A549 (cell line): ENCODE measurements around the gene LPAR1. TPM values are rescaled to one million over a fixed set of nuclear protein-coding genes. Genes with fewer than 3 reads are reported as not detected.

Experiments used
- ATAC-seq, 2 experiments: fragments of 200-7000 bp in 1 of 2; fragments of >200 bp in 1 of 2; cut with Nextera tagmentation in 1 of 2; cut with Tn5 transposase in 1 of 2; 3 replicates each; pipeline versions ENCODE4 v1.8.0 to v1.9.1; 2018 to 2020; ENCODE audit warnings: mild to moderate bottlenecking in 1 of 2, moderate library complexity in 1 of 2
- CTCF ChIA-PET: fragments of 300-600 bp; sonication (Branson Sonifier 250); formaldehyde crosslinking; extraction: SDS; loops from one replicate; lab custom pipeline; 2021; ENCODE audit warnings: antibody characterized with exemption, inconsistent platforms; lab: Yijun Ruan, JAX
- POLR2A ChIA-PET: fragments of 350-600 bp; formaldehyde crosslinking; extraction: SDS; loops from one replicate; lab custom pipeline; 2021; ENCODE audit warnings: antibody characterized with exemption, inconsistent platforms; lab: Yijun Ruan, JAX
- DNase-seq, 2 experiments: peaks; one replicate each; pipeline versions ENCODE4 v3.0.0 to v3.0.0-alpha.2; 2011 to 2016; ENCODE audit warnings: low read depth in 1 of 2, low spot score in 1 of 2
- FAIRE-seq: peaks from 2 replicates; lab custom pipeline; 2011; peaks lifted over from hg19 to GRCh38; lab: Jason Lieb, UNC
- H3K27ac ChIP-seq, 2 experiments: fragments of >200 bp; sonication (Bioruptor Twin); formaldehyde crosslinking; 3 replicates each; pipeline ENCODE4 v1.5.1; 2016 to 2017
- H3K4me1 ChIP-seq: fragments of >200 bp; sonication (Bioruptor Twin); formaldehyde crosslinking; 3 replicates; pipeline ENCODE4 v1.6.1; 2016
- H3K4me2 ChIP-seq: fragments of >200 bp; sonication (Bioruptor Twin); formaldehyde crosslinking; 3 replicates; pipeline ENCODE4 v1.6.1; 2016
- H3K4me3 ChIP-seq: fragments of >200 bp; sonication (Bioruptor Twin); formaldehyde crosslinking; 3 replicates; pipeline ENCODE4 v1.5.1; 2016
- H3K9me3 ChIP-seq: fragments of >200 bp; sonication (Bioruptor Twin); formaldehyde crosslinking; 3 replicates; pipeline ENCODE4 v1.6.1; 2016
- CBX2 ChIP-seq: fragments of 200-600 bp; sonication (generic); IDR thresholded peaks from 2 replicates; pipeline ENCODE4 v1.6.1; 2016; ENCODE audit warnings: low read depth, mild to moderate bottlenecking, borderline replicate concordance
- CBX8 ChIP-seq: fragments of 200-600 bp; sonication (generic); IDR thresholded peaks from 2 replicates; pipeline ENCODE4 v1.6.1; 2016
- CEBPB ChIP-seq, 2 experiments: fragments of >200 bp in 1 of 2; sonication (Bioruptor Twin) in 1 of 2; formaldehyde crosslinking in 1 of 2; IDR thresholded peaks; 2 replicates each; pipeline ENCODE4 v1.6.1; 2012 to 2016
- CHD2 ChIP-seq: fragments of 150-350 bp; IDR thresholded peaks from 2 replicates; pipeline ENCODE4 v1.6.1; 2014; ENCODE audit warnings: low read length; ENCODE audit not compliant: partially characterized antibody
- CHD4 ChIP-seq: fragments of 200-600 bp; sonication (generic); IDR thresholded peaks from 2 replicates; pipeline ENCODE4 v1.6.1; 2016; ENCODE audit warnings: antibody characterized with exemption, mild to moderate bottlenecking, borderline replicate concordance
- FOSB ChIP-seq: fragments of 250-450 bp; sonication (Bioruptor Pico); IDR thresholded peaks from 2 replicates; pipeline ENCODE4 v1.5.0; 2020; ENCODE audit warnings: mild to moderate bottlenecking, moderate library complexity
- FOSL2 ChIP-seq, 2 experiments: fragments of 450-650 bp in 1 of 2; fragments of >200 bp in 1 of 2; sonication (Bioruptor Twin) in 1 of 2; formaldehyde crosslinking; IDR thresholded peaks; 2 replicates each; pipeline versions ENCODE4 v1.5.0 to v1.6.1; 2016 to 2020; ENCODE audit warnings: mild to moderate bottlenecking in 1 of 2, moderate library complexity in 1 of 2
- FOXS1 ChIP-seq: fragments of 250-450 bp; sonication (Bioruptor Pico); IDR thresholded peaks from 2 replicates; pipeline ENCODE4 v1.5.0; 2020; ENCODE audit warnings: mild to moderate bottlenecking, moderate library complexity
- GATA3 ChIP-seq: IDR thresholded peaks from 2 replicates; pipeline ENCODE4 v1.6.1; 2012; ENCODE audit warnings: borderline replicate concordance
- HDAC2 ChIP-seq: fragments of 200-600 bp; sonication (generic); IDR thresholded peaks from 2 replicates; pipeline ENCODE4 v1.6.1; 2016
- HEYL ChIP-seq: fragments of 250-450 bp; sonication (Bioruptor Pico); IDR thresholded peaks from 2 replicates; pipeline ENCODE4 v1.8.0; 2021; ENCODE audit warnings: mild to moderate bottlenecking, moderate library complexity
- JUN ChIP-seq, 2 experiments: fragments of >200 bp; sonication (Bioruptor Twin); formaldehyde crosslinking; IDR thresholded peaks; 2 replicates in 1 of 2; 3 replicates in 1 of 2; pipeline ENCODE4 v1.6.1; 2016 to 2017
- JUNB ChIP-seq: fragments of >200 bp; sonication (Bioruptor Twin); formaldehyde crosslinking; IDR thresholded peaks from 2 replicates; pipeline ENCODE4 v1.6.1; 2016
- KDM1A ChIP-seq: fragments of 200-600 bp; sonication (generic); IDR thresholded peaks from 2 replicates; pipeline ENCODE4 v1.6.1; 2016; ENCODE audit warnings: low read depth, mild to moderate bottlenecking
- KDM5A ChIP-seq: fragments of 200-600 bp; sonication (generic); IDR thresholded peaks from 2 replicates; pipeline ENCODE4 v1.6.1; 2016; ENCODE audit warnings: antibody characterized with exemption, mild to moderate bottlenecking
- MAZ ChIP-seq: fragments of 150-350 bp; IDR thresholded peaks from 2 replicates; pipeline ENCODE4 v1.6.1; 2014; ENCODE audit warnings: antibody characterized with exemption, low read depth, low read length, borderline replicate concordance
- NFE2L2 ChIP-seq: fragments of 150-350 bp; conservative IDR thresholded peaks from 2 replicates; pipeline ENCODE4 v1.6.1; 2014; ENCODE audit warnings: low read length
- NPAS2 ChIP-seq: fragments of 250-450 bp; sonication (Bioruptor Pico); IDR thresholded peaks from 2 replicates; pipeline ENCODE4 v1.8.0; 2022; ENCODE audit warnings: mild to moderate bottlenecking, moderate library complexity, borderline replicate concordance
- NR3C1 ChIP-seq: fragments of >200 bp; sonication (Bioruptor Twin); formaldehyde crosslinking; IDR thresholded peaks from 3 replicates; pipeline ENCODE4 v1.6.1; 2017
- POLR2A ChIP-seq: IDR thresholded peaks from 2 replicates; pipeline ENCODE4 v1.6.1; 2012; ENCODE audit warnings: mild to moderate bottlenecking, low read length
- POLR2AphosphoS2 ChIP-seq: conservative IDR thresholded peaks from 2 replicates; pipeline ENCODE4 v1.6.1; 2012; ENCODE audit warnings: low read length, improper control_type of control experiment, inconsistent platforms
- RAD21 ChIP-seq, 2 experiments: fragments of >200 bp in 1 of 2; sonication (Bioruptor Twin) in 1 of 2; formaldehyde crosslinking in 1 of 2; IDR thresholded peaks in 1 of 2; conservative IDR thresholded peaks in 1 of 2; 2 replicates in 1 of 2; 3 replicates in 1 of 2; pipeline ENCODE4 v1.6.1; 2012 to 2018; ENCODE audit warnings: inconsistent platforms in 1 of 2
- TFCP2L1 ChIP-seq: fragments of 250-450 bp; sonication (Bioruptor Pico); IDR thresholded peaks from 2 replicates; pipeline ENCODE4 v1.5.0; 2021; ENCODE audit warnings: mild to moderate bottlenecking
- TP53 ChIP-seq: fragments of 250-450 bp; sonication (Bioruptor Pico); IDR thresholded peaks from 2 replicates; pipeline ENCODE4 v1.5.0; 2021; ENCODE audit warnings: mild to moderate bottlenecking, moderate library complexity
- ZFP36 ChIP-seq: fragments of 450-650 bp; IDR thresholded peaks from 2 replicates; pipeline ENCODE4 v1.6.1; 2014; ENCODE audit warnings: borderline replicate concordance; ENCODE audit not compliant: partially characterized antibody
- WGBS: methylation state at CpG from one replicate; pipeline ENCODE4 v1.1.6; 2017; ENCODE audit errors: missing lambda C conversion rate; 5-methylcytosine and 5-hydroxymethylcytosine counted together
- polyA plus RNA-seq, 4 experiments: library from polyadenylated mRNA; depleted of rRNA in 3 of 4; stranded (reverse); fragments of >200 nt; fragmentation: RNase III in 1 of 4; extraction: RNeasy Plus Mini Kit Qiagen cat#74134 plus additional on column Dnase treatment in 1 of 4; gene quantifications; 2 replicates in 3 of 4; 3 replicates in 1 of 4; pipeline ENCODE4 v1.2.3, GENCODE V29; 2011 to 2017
- TF ChIP-seq, protein P1 (sequence below): IDR thresholded peaks from 2 replicates; pipeline ENCODE4 v1.6.1; 2012
- TF ChIP-seq, protein P2 (sequence below): fragments of 150-350 bp; IDR thresholded peaks from 2 replicates; pipeline ENCODE4 v1.6.1; 2014; ENCODE audit warnings: low read depth, mild to moderate bottlenecking, low read length
- TF ChIP-seq, protein P3 (sequence below): IDR thresholded peaks from 2 replicates; pipeline ENCODE4 v1.6.1; 2012
- TF ChIP-seq, protein P4 (sequence below): fragments of 200-600 bp; sonication (generic); IDR thresholded peaks from 2 replicates; pipeline ENCODE4 v1.6.1; 2016; ENCODE audit warnings: antibody characterized with exemption, mild to moderate bottlenecking, moderate library complexity
- TF ChIP-seq, protein P5 (sequence below): fragments of 250-450 bp; sonication (Bioruptor Pico); IDR thresholded peaks from 2 replicates; pipeline ENCODE4 v1.5.0; 2020; ENCODE audit warnings: low read depth, mild to moderate bottlenecking, moderate library complexity

Gene LPAR1
- polyA plus RNA-seq, 2 of the 4 experiments (the other 2 are of a cell fraction): 15.8 to 33.7 TPM

DNA sequence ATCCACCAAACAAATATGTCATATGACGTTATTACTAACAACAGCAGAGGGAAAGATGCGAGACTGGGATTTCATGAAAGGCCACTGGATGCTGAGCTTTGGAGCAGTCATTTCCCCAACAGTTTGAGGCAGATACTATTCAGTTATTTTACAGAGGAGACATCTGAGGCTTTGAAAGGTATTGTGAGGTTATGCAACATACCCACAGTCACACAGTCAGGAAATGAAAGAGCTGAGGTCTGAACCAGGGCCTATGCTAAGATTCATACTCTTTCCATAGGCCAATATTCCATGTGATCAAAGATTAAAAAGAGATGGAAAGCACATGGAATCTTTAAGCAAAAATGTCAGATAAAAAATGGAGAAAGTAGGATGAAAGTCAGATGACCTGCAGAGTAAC is 63.0 kb downstream of the LPAR1 start:
- whole genome bisulfite sequencing: 93% methylated on average over 2 of the region's 2 CpGs
- FAIRE-seq: no peak
- ATAC-seq: no peak
- Histone ChIP-seq H3K4me1 (peaks cover 62% of the 10 kb centered on the region), H3K27ac (peak overlapping the region in 1 of 2 experiments; percentile 3; a peak in 2 of 6 replicates), H3K4me3 (no peak overlapping the region), H3K9me3 (no peaks in the 10 kb centered on the region), H3K4me2 (0 out of 3 replicates have a peak overlapping the region, but pooled peaks have one; percentile 5)
- ChIA-PET CTCF (no interaction called here), POLR2A (no interaction called here)
- no peak for TF ChIP-seq NFE2L2
- TF ChIP-seq CEBPB (IDR thresholded peaks at IDR 0.05): no peak
- TF ChIP-seq MAZ: no peak
- TF ChIP-seq, protein P1, sequence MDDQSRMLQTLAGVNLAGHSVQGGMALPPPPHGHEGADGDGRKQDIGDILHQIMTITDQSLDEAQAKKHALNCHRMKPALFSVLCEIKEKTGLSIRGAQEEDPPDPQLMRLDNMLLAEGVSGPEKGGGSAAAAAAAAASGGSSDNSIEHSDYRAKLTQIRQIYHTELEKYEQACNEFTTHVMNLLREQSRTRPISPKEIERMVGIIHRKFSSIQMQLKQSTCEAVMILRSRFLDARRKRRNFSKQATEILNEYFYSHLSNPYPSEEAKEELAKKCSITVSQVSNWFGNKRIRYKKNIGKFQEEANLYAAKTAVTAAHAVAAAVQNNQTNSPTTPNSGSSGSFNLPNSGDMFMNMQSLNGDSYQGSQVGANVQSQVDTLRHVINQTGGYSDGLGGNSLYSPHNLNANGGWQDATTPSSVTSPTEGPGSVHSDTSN: no peak
- TF ChIP-seq FOSB (CRISPR knock-in tag): no peak
- no peak for TF ChIP-seq CBX2
- no peak for TF ChIP-seq HDAC2
- no peak for TF ChIP-seq FOSL2 (IDR thresholded peaks at IDR 0.05)
- no peak for TF ChIP-seq FOSL2 (CRISPR knock-in tag; IDR thresholded peaks at IDR 0.05)
- no peak for TF ChIP-seq CBX8
- TF ChIP-seq, protein P2, sequence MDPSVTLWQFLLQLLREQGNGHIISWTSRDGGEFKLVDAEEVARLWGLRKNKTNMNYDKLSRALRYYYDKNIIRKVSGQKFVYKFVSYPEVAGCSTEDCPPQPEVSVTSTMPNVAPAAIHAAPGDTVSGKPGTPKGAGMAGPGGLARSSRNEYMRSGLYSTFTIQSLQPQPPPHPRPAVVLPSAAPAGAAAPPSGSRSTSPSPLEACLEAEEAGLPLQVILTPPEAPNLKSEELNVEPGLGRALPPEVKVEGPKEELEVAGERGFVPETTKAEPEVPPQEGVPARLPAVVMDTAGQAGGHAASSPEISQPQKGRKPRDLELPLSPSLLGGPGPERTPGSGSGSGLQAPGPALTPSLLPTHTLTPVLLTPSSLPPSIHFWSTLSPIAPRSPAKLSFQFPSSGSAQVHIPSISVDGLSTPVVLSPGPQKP: no peak
- no peak for TF ChIP-seq JUNB
- no peak for TF ChIP-seq CHD2
- no peak for TF ChIP-seq NR3C1
- TF ChIP-seq TFCP2L1: no peak
- no peak for TF ChIP-seq HEYL (CRISPR knock-in tag)
- no peak for TF ChIP-seq JUN (IDR thresholded peaks at IDR 0.05)
- TF ChIP-seq NPAS2 (CRISPR knock-in tag): no peak
- TF ChIP-seq ZFP36: no peak
- no peak for TF ChIP-seq CHD4
- DNase-seq: no peak

DNA sequence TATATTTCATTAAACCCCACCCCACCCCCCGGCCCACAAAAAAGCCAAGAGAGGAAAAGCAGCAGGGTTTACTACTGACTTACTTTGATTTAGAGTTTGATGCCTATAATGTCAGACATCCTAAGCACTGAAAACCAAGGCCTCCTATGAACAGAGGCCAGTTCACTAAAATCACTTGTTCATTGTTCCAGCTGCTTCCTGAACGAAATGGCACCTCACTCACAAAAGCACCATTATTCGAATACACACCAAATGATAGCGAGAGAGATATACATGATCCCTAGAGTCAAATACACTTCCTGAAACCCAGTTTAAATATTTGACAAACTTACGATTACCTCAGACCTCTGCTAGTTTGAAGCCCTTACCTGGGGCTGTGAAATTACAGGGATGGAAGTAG is 66.6 kb downstream of the LPAR1 start:
- no peak for DNase-seq
- 90% methylated on average over 5 of the region's 5 CpGs for WGBS
- CTCF ChIA-PET: interaction anchor here (1.3 kb wide), 1 partner anchor 27 kb away, joined by 3 read pairs; no protein-coding TSS in a partner anchor
- no peak for TF ChIP-seq POLR2A
- TF ChIP-seq, protein P3, sequence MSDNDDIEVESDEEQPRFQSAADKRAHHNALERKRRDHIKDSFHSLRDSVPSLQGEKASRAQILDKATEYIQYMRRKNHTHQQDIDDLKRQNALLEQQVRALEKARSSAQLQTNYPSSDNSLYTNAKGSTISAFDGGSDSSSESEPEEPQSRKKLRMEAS: no peak
- no peak for TF ChIP-seq HDAC2
- TF ChIP-seq, protein P4, sequence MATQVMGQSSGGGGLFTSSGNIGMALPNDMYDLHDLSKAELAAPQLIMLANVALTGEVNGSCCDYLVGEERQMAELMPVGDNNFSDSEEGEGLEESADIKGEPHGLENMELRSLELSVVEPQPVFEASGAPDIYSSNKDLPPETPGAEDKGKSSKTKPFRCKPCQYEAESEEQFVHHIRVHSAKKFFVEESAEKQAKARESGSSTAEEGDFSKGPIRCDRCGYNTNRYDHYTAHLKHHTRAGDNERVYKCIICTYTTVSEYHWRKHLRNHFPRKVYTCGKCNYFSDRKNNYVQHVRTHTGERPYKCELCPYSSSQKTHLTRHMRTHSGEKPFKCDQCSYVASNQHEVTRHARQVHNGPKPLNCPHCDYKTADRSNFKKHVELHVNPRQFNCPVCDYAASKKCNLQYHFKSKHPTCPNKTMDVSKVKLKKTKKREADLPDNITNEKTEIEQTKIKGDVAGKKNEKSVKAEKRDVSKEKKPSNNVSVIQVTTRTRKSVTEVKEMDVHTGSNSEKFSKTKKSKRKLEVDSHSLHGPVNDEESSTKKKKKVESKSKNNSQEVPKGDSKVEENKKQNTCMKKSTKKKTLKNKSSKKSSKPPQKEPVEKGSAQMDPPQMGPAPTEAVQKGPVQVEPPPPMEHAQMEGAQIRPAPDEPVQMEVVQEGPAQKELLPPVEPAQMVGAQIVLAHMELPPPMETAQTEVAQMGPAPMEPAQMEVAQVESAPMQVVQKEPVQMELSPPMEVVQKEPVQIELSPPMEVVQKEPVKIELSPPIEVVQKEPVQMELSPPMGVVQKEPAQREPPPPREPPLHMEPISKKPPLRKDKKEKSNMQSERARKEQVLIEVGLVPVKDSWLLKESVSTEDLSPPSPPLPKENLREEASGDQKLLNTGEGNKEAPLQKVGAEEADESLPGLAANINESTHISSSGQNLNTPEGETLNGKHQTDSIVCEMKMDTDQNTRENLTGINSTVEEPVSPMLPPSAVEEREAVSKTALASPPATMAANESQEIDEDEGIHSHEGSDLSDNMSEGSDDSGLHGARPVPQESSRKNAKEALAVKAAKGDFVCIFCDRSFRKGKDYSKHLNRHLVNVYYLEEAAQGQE: no peak
- TF ChIP-seq GATA3: no peak
- no peak for TF ChIP-seq CHD4
- TF ChIP-seq KDM1A: no peak
- TF ChIP-seq POLR2AphosphoS2: no peak
- no peak for TF ChIP-seq FOSL2 (IDR thresholded peaks at IDR 0.05)
- TF ChIP-seq FOSL2 (CRISPR knock-in tag; IDR thresholded peaks at IDR 0.05): no peak
- TF ChIP-seq RAD21 (conservative IDR thresholded peaks at IDR 0.05 in 1 of 2, IDR thresholded peaks at IDR 0.05 in 1 of 2): no peak
- TF ChIP-seq FOXS1 (CRISPR knock-in tag): no peak
- TF ChIP-seq, protein P1: no peak
- no peak for TF ChIP-seq KDM5A
- TF ChIP-seq NR3C1: no peak
- TF ChIP-seq, protein P5, sequence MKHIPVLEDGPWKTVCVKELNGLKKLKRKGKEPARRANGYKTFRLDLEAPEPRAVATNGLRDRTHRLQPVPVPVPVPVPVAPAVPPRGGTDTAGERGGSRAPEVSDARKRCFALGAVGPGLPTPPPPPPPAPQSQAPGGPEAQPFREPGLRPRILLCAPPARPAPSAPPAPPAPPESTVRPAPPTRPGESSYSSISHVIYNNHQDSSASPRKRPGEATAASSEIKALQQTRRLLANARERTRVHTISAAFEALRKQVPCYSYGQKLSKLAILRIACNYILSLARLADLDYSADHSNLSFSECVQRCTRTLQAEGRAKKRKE (CRISPR knock-in tag): no peak
- no peak for TF ChIP-seq TP53 (CRISPR knock-in tag)

More for the DNA sequence above, 66.6 kb downstream of the LPAR1 start:
- no peak overlapping the region for H3K4me2 ChIP-seq
- no peak overlapping the region for H3K27ac ChIP-seq
- no peak overlapping the region for H3K4me3 ChIP-seq
- FAIRE-seq: no peak
- peaks cover 41% of the 10 kb centered on the region for H3K4me1 ChIP-seq
- ATAC-seq: no peak
- H3K9me3 ChIP-seq: no peaks in the 10 kb centered on the region
- POLR2A ChIA-PET: no interaction called here
